Neural progenitor cell (in vitro differentiated cells): ENCODE measurements around the gene FAM237A. TPM values are rescaled to one million over a fixed set of nuclear protein-coding genes. Genes with fewer than 3 reads are reported as not detected.

ENCODE experiments used
- DNase-seq: peaks from one replicate; pipeline ENCODE4 v3.0.0-alpha.2; 2016; ENCODE audit warnings: low spot score
- H2AFZ ChIP-seq: fragments of 200-600 bp; sonication (generic); replicated peaks from 2 replicates; pipeline ENCODE4 v1.6.1; 2016; ENCODE audit warnings: antibody characterized with exemption
- H3F3A ChIP-seq: fragments of 200-600 bp; sonication (generic); 2 replicates; pipeline ENCODE4 v1.6.1; 2016; ENCODE audit warnings: antibody characterized with exemption, low read depth
- H3K27ac ChIP-seq: fragments of 200-600 bp; sonication (generic); 2 replicates; pipeline ENCODE4 v1.5.1; 2016; ENCODE audit warnings: mild to moderate bottlenecking
- H3K27me3 ChIP-seq: fragments of 200-600 bp; sonication (generic); 2 replicates; pipeline ENCODE4 v1.6.1; 2016; ENCODE audit warnings: mild to moderate bottlenecking, moderate library complexity
- H3K36me3 ChIP-seq: fragments of 200-600 bp; sonication (generic); 2 replicates; pipeline ENCODE4 v1.5.1; 2016
- H3K4me1 ChIP-seq: fragments of 200-600 bp; sonication (generic); 2 replicates; pipeline ENCODE4 v1.6.1; 2016; ENCODE audit warnings: mixed run types
- H3K4me2 ChIP-seq: fragments of 200-600 bp; sonication (generic); 2 replicates; pipeline ENCODE4 v1.6.1; 2016
- H3K4me3 ChIP-seq: fragments of 200-600 bp; sonication (generic); 2 replicates; pipeline ENCODE4 v1.5.1; 2016
- H3K79me2 ChIP-seq: fragments of 200-600 bp; sonication (generic); 2 replicates; pipeline ENCODE4 v1.6.1; 2016; ENCODE audit warnings: low read depth
- H3K9ac ChIP-seq: fragments of 200-600 bp; sonication (generic); 2 replicates; pipeline ENCODE4 v1.6.1; 2016
- H3K9me3 ChIP-seq: fragments of 200-600 bp; sonication (generic); 2 replicates; pipeline ENCODE4 v1.5.1; 2016; ENCODE audit warnings: low read depth
- H4K20me1 ChIP-seq: fragments of 200-600 bp; sonication (generic); 2 replicates; pipeline ENCODE4 v1.6.1; 2016; ENCODE audit warnings: low read depth
- H3K27ac Mint-ChIP-seq: 3 replicates; pipeline ENCODE4 v1.8.0; 2021; ENCODE audit warnings: mixed read lengths
- H3K27me3 Mint-ChIP-seq: 2 replicates; pipeline ENCODE4 v1.8.0; 2022; ENCODE audit warnings: low read depth, mild to moderate bottlenecking, inconsistent platforms, moderate library complexity, mixed read lengths; ENCODE audit not compliant: insufficient read depth
- H3K36me3 Mint-ChIP-seq: 3 replicates; pipeline ENCODE4 v1.8.0; 2021; ENCODE audit warnings: mixed read lengths
- H3K4me1 Mint-ChIP-seq: 3 replicates; pipeline ENCODE4 v1.8.0; 2021; ENCODE audit warnings: mixed read lengths
- H3K4me3 Mint-ChIP-seq: 3 replicates; pipeline ENCODE4 v1.8.0; 2021; ENCODE audit warnings: mild to moderate bottlenecking, moderate library complexity, mixed read lengths
- H3K9me3 Mint-ChIP-seq: 3 replicates; pipeline ENCODE4 v1.8.0; 2020; ENCODE audit warnings: mixed read lengths
- EZH2phosphoT487 ChIP-seq: fragments of 200-600 bp; sonication (generic); IDR thresholded peaks from 2 replicates; pipeline ENCODE4 v1.6.1; 2017; ENCODE audit warnings: antibody characterized with exemption
- total RNA-seq: library from RNA; depleted of rRNA; stranded (reverse); fragments of >200 nt; gene quantifications from 2 replicates; pipeline ENCODE4 v1.2.3, GENCODE V29; 2015; ENCODE audit warnings: low replicate concordance
- TF ChIP-seq, protein P1 (sequence below): fragments of 200-600 bp; sonication (generic); IDR thresholded peaks from 2 replicates; pipeline ENCODE4 v1.5.1; 2017; ENCODE audit warnings: antibody characterized with exemption, mild to moderate bottlenecking

Gene FAM237A
- total RNA-seq, 1 donor from 2014 or later: not detected

DNA sequence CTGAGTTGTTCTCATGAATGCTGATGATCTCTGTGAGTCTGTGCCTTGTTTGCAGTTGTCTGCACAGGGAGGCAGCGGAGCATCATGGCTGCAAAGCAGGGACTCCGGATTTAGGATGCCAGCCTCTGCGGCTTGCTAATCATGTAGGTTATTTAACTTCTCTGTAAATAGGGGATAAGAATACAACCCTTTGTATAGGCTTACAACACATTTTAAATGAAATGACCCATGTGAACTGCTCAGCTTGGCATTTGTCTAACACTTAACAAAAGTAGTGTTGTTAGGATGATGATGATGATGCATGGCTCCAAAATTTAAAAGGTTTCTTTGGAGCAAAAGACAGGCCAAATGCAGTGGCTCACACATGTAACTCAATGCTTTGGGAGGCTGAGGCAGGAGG lies 56.5 kb downstream of the FAM237A start:
- H3K4me2 ChIP-seq: no peak overlapping the region
- H2AFZ ChIP-seq: no peak overlapping the region
- H3K4me1 ChIP-seq: no peaks in the 10 kb centered on the region
- H3K36me3 ChIP-seq: no peaks in the 10 kb centered on the region
- H3K4me3 ChIP-seq: no peak overlapping the region
- H3K36me3 Mint-ChIP-seq: no peaks in the 10 kb centered on the region
- no peak overlapping the region for H3K9ac ChIP-seq
- no peak overlapping the region for H3K27ac ChIP-seq
- no peak overlapping the region for H3K27ac Mint-ChIP-seq
- DNase-seq: peak; percentile 8
- H3K4me1 Mint-ChIP-seq: no peaks in the 10 kb centered on the region
- no peak overlapping the region for H3K4me3 Mint-ChIP-seq
- H3K79me2 ChIP-seq: no peaks in the 10 kb centered on the region
- H3K9me3 ChIP-seq: no peaks in the 10 kb centered on the region
- no peak for TF ChIP-seq EZH2phosphoT487
- TF ChIP-seq, protein P1, sequence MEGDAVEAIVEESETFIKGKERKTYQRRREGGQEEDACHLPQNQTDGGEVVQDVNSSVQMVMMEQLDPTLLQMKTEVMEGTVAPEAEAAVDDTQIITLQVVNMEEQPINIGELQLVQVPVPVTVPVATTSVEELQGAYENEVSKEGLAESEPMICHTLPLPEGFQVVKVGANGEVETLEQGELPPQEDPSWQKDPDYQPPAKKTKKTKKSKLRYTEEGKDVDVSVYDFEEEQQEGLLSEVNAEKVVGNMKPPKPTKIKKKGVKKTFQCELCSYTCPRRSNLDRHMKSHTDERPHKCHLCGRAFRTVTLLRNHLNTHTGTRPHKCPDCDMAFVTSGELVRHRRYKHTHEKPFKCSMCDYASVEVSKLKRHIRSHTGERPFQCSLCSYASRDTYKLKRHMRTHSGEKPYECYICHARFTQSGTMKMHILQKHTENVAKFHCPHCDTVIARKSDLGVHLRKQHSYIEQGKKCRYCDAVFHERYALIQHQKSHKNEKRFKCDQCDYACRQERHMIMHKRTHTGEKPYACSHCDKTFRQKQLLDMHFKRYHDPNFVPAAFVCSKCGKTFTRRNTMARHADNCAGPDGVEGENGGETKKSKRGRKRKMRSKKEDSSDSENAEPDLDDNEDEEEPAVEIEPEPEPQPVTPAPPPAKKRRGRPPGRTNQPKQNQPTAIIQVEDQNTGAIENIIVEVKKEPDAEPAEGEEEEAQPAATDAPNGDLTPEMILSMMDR: no peak
- no peaks in the 10 kb centered on the region for H4K20me1 ChIP-seq
- H3K27me3 Mint-ChIP-seq: no peaks in the 10 kb centered on the region
- no peaks in the 10 kb centered on the region for H3F3A ChIP-seq
- no peaks in the 10 kb centered on the region for H3K27me3 ChIP-seq
- H3K9me3 Mint-ChIP-seq: no peaks in the 10 kb centered on the region

Other genes starting within 250 kb of the FAM237A start
- gene ADAM23, start 199.0 kb upstream of the FAM237A start, total RNA-seq: 17.2 and 19.4 TPM in 2 replicates
- not detected in 2 replicates for gene DYTN, start 75.9 kb downstream of the FAM237A start, total RNA-seq
- 3.7 and 3.9 TPM in 2 replicates for gene MDH1B, start 122.8 kb downstream of the FAM237A start, total RNA-seq
- gene FASTKD2, start 123.1 kb downstream of the FAM237A start, total RNA-seq: 32.7 and 39.0 TPM in 2 replicates